Measurements from ENCODE around the gene ATP6V0A1.
"Not testable (repeated sequence)": the region's sequence is repeated elsewhere in the genome, so short reads cannot be mapped to it uniquely, and the experiment has no call there.

The ATP6V0A1 gene

GRCh38 chr17:42436391-42436790, 22.3 kb upstream of the ATP6V0A1 start:
- DNase-seq (ENCODE audit: low read depth, low spot score): no peak

GRCh38 chr17:42438600-42439567, 19.8 kb upstream of the ATP6V0A1 start:
- DNase-seq (ENCODE audit: low read depth, low spot score): no peak

- no peak for DNase-seq (ENCODE audit: low read depth, low spot score)
Observed at GRCh38 chr17:42441371-42442195, 17.1 kb upstream of the ATP6V0A1 start.

- no peak for DNase-seq (ENCODE audit: low read depth, low spot score)
Observed at GRCh38 chr17:42442196-42442565, 16.5 kb upstream of the ATP6V0A1 start.

- not testable (repeated sequence) for DNase-seq (ENCODE audit: low read depth, low spot score)
Observed at GRCh38 chr17:42449176-42449575, 9.5 kb upstream of the ATP6V0A1 start.

GRCh38 chr17:42449838-42450237, 8.8 kb upstream of the ATP6V0A1 start:
- not testable (repeated sequence) for DNase-seq (ENCODE audit: low read depth, low spot score)

GRCh38 chr17:42451270-42451669, 7.4 kb upstream of the ATP6V0A1 start:
- DNase-seq (ENCODE audit: low read depth, low spot score): not testable (repeated sequence)

- DNase-seq (ENCODE audit: low read depth, low spot score): no peak
Observed at GRCh38 chr17:42453439-42453838, 5.2 kb upstream of the ATP6V0A1 start.

- not testable (repeated sequence) for DNase-seq (ENCODE audit: low read depth, low spot score)
Observed at GRCh38 chr17:42454987-42455386, 3.7 kb upstream of the ATP6V0A1 start.

- DNase-seq (ENCODE audit: low read depth, low spot score): no peak
Observed at GRCh38 chr17:42456223-42457106, 2.2 kb upstream of the ATP6V0A1 start.

- DNase-seq (ENCODE audit: low read depth, low spot score): no peak
Observed at GRCh38 chr17:42457107-42457792, 1.4 kb upstream of the ATP6V0A1 start.

GRCh38 chr17:42459256-42459800, 650 bp downstream of the ATP6V0A1 start:
- DNase-seq (ENCODE audit: low read depth, low spot score): no peak

- DNase-seq (ENCODE audit: low read depth, low spot score): no peak
Observed at GRCh38 chr17:42459801-42460281, 1.2 kb downstream of the ATP6V0A1 start.

GRCh38 chr17:42460371-42460770, 1.7 kb downstream of the ATP6V0A1 start:
- DNase-seq (ENCODE audit: low read depth, low spot score): no peak

- no peak for DNase-seq (ENCODE audit: low read depth, low spot score)
Observed at GRCh38 chr17:42463976-42464400, 5.3 kb downstream of the ATP6V0A1 start.

- DNase-seq (ENCODE audit: low read depth, low spot score): no peak
Observed at GRCh38 chr17:42467889-42468288, 9.2 kb downstream of the ATP6V0A1 start.

- no peak for DNase-seq (ENCODE audit: low read depth, low spot score)
Observed at GRCh38 chr17:42472709-42473521, 14.2 kb downstream of the ATP6V0A1 start.

- no peak for DNase-seq (ENCODE audit: low read depth, low spot score)
Observed at GRCh38 chr17:42474276-42474675, 15.6 kb downstream of the ATP6V0A1 start.

GRCh38 chr17:42475121-42475520, 16.4 kb downstream of the ATP6V0A1 start:
- no peak for DNase-seq (ENCODE audit: low read depth, low spot score)
